SK-N-SH (cell line): Measurements from ENCODE around the gene LRRC17. TPM values are rescaled to one million over a fixed set of nuclear protein-coding genes. Genes with fewer than 3 reads are reported as not detected.

Experiments
- CTCF ChIA-PET: fragments of 300-600, 350-600 bp; formaldehyde crosslinking; extraction: SDS; loops from one replicate; lab custom pipeline; 2021; lab: Yijun Ruan, JAX
- POLR2A ChIA-PET: fragments of 350-600 bp; sonication (Branson Sonifier 250); formaldehyde crosslinking; extraction: SDS; loops from one replicate; lab custom pipeline; 2020; ENCODE audit warnings: antibody characterized with exemption, inconsistent platforms; lab: Yijun Ruan, JAX
- DNase-seq: peaks from one replicate; pipeline ENCODE4 v3.0.0; 2012
- H2AFZ ChIP-seq: fragments of 200-600 bp; sonication (generic); 2 replicates; pipeline ENCODE4 v1.8.1; 2016; ENCODE audit warnings: antibody characterized with exemption, mild to moderate bottlenecking, low read depth
- H3F3A ChIP-seq: fragments of 200-600 bp; sonication (generic); replicated peaks from 2 replicates; pipeline ENCODE3; 2016; ENCODE audit warnings: antibody characterized with exemption, mild to moderate bottlenecking; ENCODE audit not compliant: insufficient read depth
- H3K27ac ChIP-seq, 2 experiments: fragments of 200-500 bp in 1 of 2; fragments of 200-600 bp in 1 of 2; sonication (Bioruptor generic) in 1 of 2; sonication (generic), shearing (Covaris generic) in 1 of 2; 2 replicates each; pipeline versions ENCODE4 v1.5.1 to v1.6.1; 2014 to 2016; ENCODE audit warnings: low read depth in 2 of 2, inconsistent platforms in 1 of 2, low read length in 1 of 2, mild to moderate bottlenecking in 1 of 2, mixed read lengths in 1 of 2
- H3K27me3 ChIP-seq: fragments of 200-600 bp; sonication (generic), shearing (Covaris generic); 2 replicates; pipeline ENCODE4 v1.6.1; 2016; ENCODE audit warnings: mixed run types; ENCODE audit not compliant: insufficient read depth
- H3K36me3 ChIP-seq, 2 experiments: fragments of 200-500 bp in 1 of 2; fragments of 200-600 bp in 1 of 2; sonication (Bioruptor generic) in 1 of 2; sonication (generic) in 1 of 2; replicated peaks in 1 of 2; 2 replicates each; pipeline versions ENCODE3 to v1.5.1; 2014 to 2016; ENCODE audit warnings: low read length in 1 of 2, mild to moderate bottlenecking in 1 of 2; ENCODE audit not compliant: insufficient read depth in 2 of 2, control insufficient read depth in 1 of 2
- H3K4me1 ChIP-seq, 2 experiments: fragments of 200-500 bp in 1 of 2; fragments of 200-600 bp in 1 of 2; sonication (Bioruptor generic) in 1 of 2; sonication (generic), shearing (Covaris generic) in 1 of 2; 2 replicates each; pipeline versions ENCODE4 v1.5.1 to v1.6.1; 2014 to 2016; ENCODE audit warnings: low read depth in 1 of 2, low read length in 1 of 2, mixed run types in 1 of 2; ENCODE audit not compliant: insufficient read depth in 2 of 2, control insufficient read depth in 1 of 2
- H3K4me2 ChIP-seq: fragments of 200-600 bp; sonication (generic), shearing (Covaris generic); 2 replicates; pipeline ENCODE4 v1.6.1; 2017; ENCODE audit warnings: mixed run types
- H3K4me3 ChIP-seq, 2 experiments: fragments of 200-500 bp in 1 of 2; fragments of 200-600 bp in 1 of 2; sonication (Bioruptor generic) in 1 of 2; sonication (generic), shearing (Covaris generic) in 1 of 2; 2 replicates each; pipeline versions ENCODE4 v1.5.1 to v1.8.1; 2014 to 2016; ENCODE audit warnings: low read depth in 2 of 2, inconsistent platforms in 1 of 2, low read length in 1 of 2, mild to moderate bottlenecking in 1 of 2, mixed read lengths in 1 of 2, moderate library complexity in 1 of 2
- H3K79me2 ChIP-seq: fragments of 200-600 bp; sonication (generic); 2 replicates; pipeline ENCODE4 v1.8.1; 2017; ENCODE audit warnings: mild to moderate bottlenecking; ENCODE audit not compliant: insufficient read depth
- H3K9ac ChIP-seq: fragments of 200-600 bp; sonication (generic); 2 replicates; pipeline ENCODE4 v1.6.1; 2017; ENCODE audit warnings: mixed run types
- H3K9me2 ChIP-seq: fragments of 200-600 bp; sonication (generic); 2 replicates; pipeline ENCODE4 v1.6.1; 2017; ENCODE audit warnings: mixed run types
- H3K9me3 ChIP-seq: fragments of 200-600 bp; sonication (generic); 2 replicates; pipeline ENCODE4 v1.6.1; 2017; ENCODE audit warnings: mixed run types, mild to moderate bottlenecking, moderate library complexity
- H4K20me1 ChIP-seq: fragments of 200-600 bp; sonication (generic); 2 replicates; pipeline ENCODE4 v1.6.1; 2017; ENCODE audit warnings: mild to moderate bottlenecking, mixed run types; ENCODE audit not compliant: insufficient read depth
- CHD2 ChIP-seq: fragments of 150-350 bp; IDR thresholded peaks from 2 replicates; pipeline ENCODE4 v1.6.1; 2018; ENCODE audit warnings: low read length; ENCODE audit not compliant: partially characterized antibody
- ELF1 ChIP-seq: IDR thresholded peaks from 2 replicates; pipeline ENCODE4 v1.4.0; 2012
- EZH2phosphoT487 ChIP-seq: fragments of 200-600 bp; sonication (generic); IDR thresholded peaks from 2 replicates; pipeline ENCODE4 v1.6.1; 2017; ENCODE audit warnings: low read depth, mixed run types, mild to moderate bottlenecking, antibody characterized with exemption, moderate library complexity, borderline replicate concordance
- FOXJ3 ChIP-seq: sonication (generic); formaldehyde crosslinking; IDR thresholded peaks from 2 replicates; pipeline ENCODE4 v1.5.1; 2020; ENCODE audit warnings: mild to moderate bottlenecking, missing genetic modification reagents
- GABPA ChIP-seq: IDR thresholded peaks from 2 replicates; pipeline ENCODE4 v1.4.0; 2012; ENCODE audit warnings: low read depth, mild to moderate bottlenecking
- GATA2 ChIP-seq: sonication (generic); formaldehyde crosslinking; IDR thresholded peaks from 2 replicates; pipeline ENCODE4 v1.5.0; 2020; ENCODE audit warnings: mild to moderate bottlenecking, missing genetic modification reagents
- JUND ChIP-seq: IDR thresholded peaks from 2 replicates; pipeline ENCODE4 v1.4.0; 2012
- MEF2A ChIP-seq: IDR thresholded peaks from 2 replicates; pipeline ENCODE4 v1.4.0; 2012; ENCODE audit warnings: low read depth, borderline replicate concordance
- NFIC ChIP-seq: IDR thresholded peaks from 2 replicates; pipeline ENCODE4 v1.4.0; 2012; ENCODE audit warnings: borderline replicate concordance
- NRF1 ChIP-seq: IDR thresholded peaks from 2 replicates; pipeline ENCODE4 v1.6.1; 2012; ENCODE audit warnings: low read depth, mild to moderate bottlenecking, low read length
- POLR2AphosphoS5 ChIP-seq: IDR thresholded peaks from 2 replicates; pipeline ENCODE4 v1.6.1; 2012; ENCODE audit warnings: low read depth, low read length
- RCOR1 ChIP-seq: fragments of 150-350 bp; IDR thresholded peaks from 2 replicates; pipeline ENCODE4 v1.6.1; 2017; ENCODE audit warnings: antibody characterized with exemption, low read length
- RFX5 ChIP-seq: IDR thresholded peaks from 2 replicates; pipeline ENCODE4 v1.6.1; 2012; ENCODE audit warnings: mild to moderate bottlenecking, improper control_type of control experiment, low read length
- RXRA ChIP-seq: IDR thresholded peaks from 2 replicates; pipeline ENCODE4 v1.4.0; 2012; ENCODE audit warnings: low read depth, mild to moderate bottlenecking, borderline replicate concordance
- TAF1 ChIP-seq: IDR thresholded peaks from 2 replicates; pipeline ENCODE4 v1.6.1; 2012; ENCODE audit warnings: low read depth, mild to moderate bottlenecking, low read length, moderate library complexity, borderline replicate concordance
- YY1 ChIP-seq: IDR thresholded peaks from 2 replicates; pipeline ENCODE4 v1.4.0; 2012; ENCODE audit warnings: low read depth, mild to moderate bottlenecking
- WGBS: methylation state at CpG from one replicate; pipeline ENCODE4 v1.1.6; 2017; ENCODE audit warnings: low lambda C conversion rate; 5-methylcytosine and 5-hydroxymethylcytosine counted together
- polyA plus RNA-seq, 3 experiments: library from polyadenylated mRNA; depleted of rRNA; stranded (reverse); fragments of >200 nt; gene quantifications; 2 replicates each; pipeline ENCODE4 v1.2.3, GENCODE V29; 2012
- TF ChIP-seq, protein P1 (sequence below): fragments of 200-600 bp; sonication (generic); IDR thresholded peaks from 2 replicates; pipeline ENCODE4 v1.6.1; 2017; ENCODE audit warnings: antibody characterized with exemption, mild to moderate bottlenecking, moderate library complexity
- TF ChIP-seq, protein P2 (sequence below): fragments of 150-350 bp; IDR thresholded peaks from 2 replicates; pipeline ENCODE4 v1.6.1; 2017; ENCODE audit warnings: antibody characterized with exemption, low read length, low read depth, borderline replicate concordance
- TF ChIP-seq, protein P3 (sequence below): fragments of 150-350 bp; IDR thresholded peaks from 2 replicates; pipeline ENCODE4 v1.6.1; 2016; ENCODE audit warnings: mild to moderate bottlenecking, low read depth, low read length

LRRC17 gene
- polyA plus RNA-seq, 1 of the 3 experiments (the other 2 are of a cell fraction) = 101 TPM

DNA sequence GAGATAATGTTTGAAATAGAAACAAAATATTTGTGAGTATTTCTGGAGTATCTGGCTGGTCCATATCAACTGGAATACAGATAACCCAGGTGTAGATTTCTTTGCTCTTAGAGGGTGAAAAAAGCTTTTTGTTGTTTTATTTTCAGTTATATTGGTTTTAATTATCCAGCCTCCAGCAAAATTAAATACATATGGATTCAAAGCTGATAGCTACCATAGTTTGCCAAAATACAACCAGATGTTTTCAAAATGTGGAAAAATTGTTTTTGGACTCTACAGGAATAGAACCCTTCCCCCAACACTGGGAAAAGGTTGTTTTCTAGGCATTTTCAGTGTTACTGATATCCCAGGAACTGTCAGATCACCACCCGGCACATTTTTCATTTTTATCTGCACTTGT, 30.1 kb downstream of the LRRC17 start (continued):
- TF ChIP-seq, protein P1, sequence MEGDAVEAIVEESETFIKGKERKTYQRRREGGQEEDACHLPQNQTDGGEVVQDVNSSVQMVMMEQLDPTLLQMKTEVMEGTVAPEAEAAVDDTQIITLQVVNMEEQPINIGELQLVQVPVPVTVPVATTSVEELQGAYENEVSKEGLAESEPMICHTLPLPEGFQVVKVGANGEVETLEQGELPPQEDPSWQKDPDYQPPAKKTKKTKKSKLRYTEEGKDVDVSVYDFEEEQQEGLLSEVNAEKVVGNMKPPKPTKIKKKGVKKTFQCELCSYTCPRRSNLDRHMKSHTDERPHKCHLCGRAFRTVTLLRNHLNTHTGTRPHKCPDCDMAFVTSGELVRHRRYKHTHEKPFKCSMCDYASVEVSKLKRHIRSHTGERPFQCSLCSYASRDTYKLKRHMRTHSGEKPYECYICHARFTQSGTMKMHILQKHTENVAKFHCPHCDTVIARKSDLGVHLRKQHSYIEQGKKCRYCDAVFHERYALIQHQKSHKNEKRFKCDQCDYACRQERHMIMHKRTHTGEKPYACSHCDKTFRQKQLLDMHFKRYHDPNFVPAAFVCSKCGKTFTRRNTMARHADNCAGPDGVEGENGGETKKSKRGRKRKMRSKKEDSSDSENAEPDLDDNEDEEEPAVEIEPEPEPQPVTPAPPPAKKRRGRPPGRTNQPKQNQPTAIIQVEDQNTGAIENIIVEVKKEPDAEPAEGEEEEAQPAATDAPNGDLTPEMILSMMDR = no peak

DNA sequence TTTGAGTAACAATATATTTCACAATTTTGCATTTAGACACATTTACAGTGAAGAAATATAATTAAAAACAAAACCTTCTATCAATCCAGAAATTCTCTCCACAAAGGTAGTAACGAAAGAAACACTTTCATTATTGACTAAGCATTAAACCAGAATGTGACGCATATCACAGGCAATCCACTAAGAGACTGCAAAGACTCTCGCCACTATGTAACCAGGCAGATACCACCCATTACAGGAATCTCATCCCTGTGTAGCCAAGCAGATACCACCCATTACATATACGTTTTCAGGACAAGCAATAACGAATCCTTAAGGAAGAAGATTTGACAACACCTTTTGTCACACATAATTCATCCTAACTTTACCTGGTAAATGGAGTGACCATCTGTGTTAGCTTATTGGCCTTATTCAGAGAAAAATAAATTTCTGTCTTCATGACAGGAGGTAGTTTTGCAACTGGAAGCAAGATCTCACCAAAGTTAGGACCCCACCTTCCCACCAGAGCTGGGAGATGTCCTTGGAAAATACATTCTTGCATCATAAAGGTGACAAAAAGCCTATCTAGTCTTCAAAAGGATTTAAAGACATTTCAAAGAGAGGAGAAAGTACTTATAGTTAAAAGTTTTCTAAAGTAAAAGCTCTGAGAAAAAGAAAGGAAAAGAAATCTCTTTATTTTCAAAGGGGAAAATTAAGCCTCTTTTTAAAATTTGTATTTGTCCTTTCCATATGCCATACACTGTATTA, 30.8 kb downstream of the LRRC17 start:
- Histone ChIP-seq H3K27me3 (no peaks in the 10 kb centered on the region), H3K36me3 (peaks cover 0 to 8% of the 10 kb centered on the region in 2 experiments), H3F3A (no peaks in the 10 kb centered on the region), H4K20me1 (no peaks in the 10 kb centered on the region), H3K4me3 (no peak overlapping the region), H3K4me1 (peaks cover 15 to 33% of the 10 kb centered on the region in 2 experiments; a peak in 3 of 4 replicates), H3K9me3 (no peaks in the 10 kb centered on the region), H2AFZ (no peak overlapping the region), H3K9ac (no peak overlapping the region), H3K79me2 (no peaks in the 10 kb centered on the region), H3K4me2 (no peak overlapping the region), H3K9me2 (no peaks in the 10 kb centered on the region), H3K27ac (peak overlapping the region in 1 of 2 experiments; percentile 74; a peak in 3 of 4 replicates)
- no peak for DNase-seq
- ChIA-PET POLR2A (no interaction called here), CTCF (interaction anchor here (0.6 to 3.0 kb wide), 5 partner anchors 9 to 131 kb away, joined by 3 to 9 read pairs (median 3); partner anchors contain the start of genes ARMC10 and FBXL13)
- WGBS = 90% methylated on average over 5 of the region's 5 CpGs
- TF ChIP-seq ELF1 (no peak), EZH2phosphoT487 (no peak), NRF1 (no peak), TAF1 (no peak), FOXJ3 (CRISPR knock-in tag) (no peak), POLR2AphosphoS5 (no peak)
- TF ChIP-seq, protein P2, sequence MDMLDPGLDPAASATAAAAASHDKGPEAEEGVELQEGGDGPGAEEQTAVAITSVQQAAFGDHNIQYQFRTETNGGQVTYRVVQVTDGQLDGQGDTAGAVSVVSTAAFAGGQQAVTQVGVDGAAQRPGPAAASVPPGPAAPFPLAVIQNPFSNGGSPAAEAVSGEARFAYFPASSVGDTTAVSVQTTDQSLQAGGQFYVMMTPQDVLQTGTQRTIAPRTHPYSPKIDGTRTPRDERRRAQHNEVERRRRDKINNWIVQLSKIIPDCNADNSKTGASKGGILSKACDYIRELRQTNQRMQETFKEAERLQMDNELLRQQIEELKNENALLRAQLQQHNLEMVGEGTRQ = no peak

DNA sequence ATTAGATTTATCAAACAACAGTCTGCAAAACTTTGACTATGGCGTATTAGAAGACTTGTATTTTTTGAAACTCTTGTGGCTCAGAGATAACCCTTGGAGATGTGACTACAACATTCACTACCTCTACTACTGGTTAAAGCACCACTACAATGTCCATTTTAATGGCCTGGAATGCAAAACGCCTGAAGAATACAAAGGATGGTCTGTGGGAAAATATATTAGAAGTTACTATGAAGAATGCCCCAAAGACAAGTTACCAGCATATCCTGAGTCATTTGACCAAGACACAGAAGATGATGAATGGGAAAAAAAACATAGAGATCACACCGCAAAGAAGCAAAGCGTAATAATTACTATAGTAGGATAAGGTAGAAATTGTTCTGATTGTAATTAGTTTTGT, 31.4 kb downstream of the LRRC17 start:
- H3K9me3 ChIP-seq = no peaks in the 10 kb centered on the region
- ChIA-PET POLR2A (no interaction called here), CTCF (interaction anchor here (3.0 kb wide), 1 partner anchor 118 kb away, joined by 9 read pairs; no protein-coding TSS in a partner anchor)
- H3K79me2 ChIP-seq = no peaks in the 10 kb centered on the region
- no peaks in the 10 kb centered on the region for H3K9me2 ChIP-seq
- 96% methylated on average over 4 of the region's 4 CpGs for WGBS
- H3K4me2 ChIP-seq = no peak overlapping the region
- peaks cover 15 to 29% of the 10 kb centered on the region in 2 experiments; a peak in 3 of 4 replicates for H3K4me1 ChIP-seq
- no peak overlapping the region for H2AFZ ChIP-seq
- H3K9ac ChIP-seq = no peak overlapping the region
- H3K27me3 ChIP-seq = no peaks in the 10 kb centered on the region
- TF ChIP-seq GABPA (no peak), RXRA (no peak), TAF1 (no peak), RCOR1 (no peak), NFIC (no peak), CHD2 (no peak), JUND (no peak), YY1 (no peak), EZH2phosphoT487 (no peak), RFX5 (no peak), MEF2A (no peak), FOXJ3 (CRISPR knock-in tag) (no peak), GATA2 (no peak), NRF1 (no peak)
- TF ChIP-seq, protein P3, sequence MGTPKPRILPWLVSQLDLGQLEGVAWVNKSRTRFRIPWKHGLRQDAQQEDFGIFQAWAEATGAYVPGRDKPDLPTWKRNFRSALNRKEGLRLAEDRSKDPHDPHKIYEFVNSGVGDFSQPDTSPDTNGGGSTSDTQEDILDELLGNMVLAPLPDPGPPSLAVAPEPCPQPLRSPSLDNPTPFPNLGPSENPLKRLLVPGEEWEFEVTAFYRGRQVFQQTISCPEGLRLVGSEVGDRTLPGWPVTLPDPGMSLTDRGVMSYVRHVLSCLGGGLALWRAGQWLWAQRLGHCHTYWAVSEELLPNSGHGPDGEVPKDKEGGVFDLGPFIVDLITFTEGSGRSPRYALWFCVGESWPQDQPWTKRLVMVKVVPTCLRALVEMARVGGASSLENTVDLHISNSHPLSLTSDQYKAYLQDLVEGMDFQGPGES = no peak
- no peaks in the 10 kb centered on the region for H4K20me1 ChIP-seq
- H3F3A ChIP-seq = no peaks in the 10 kb centered on the region
- no peak overlapping the region; a peak in 1 of 4 replicates for H3K27ac ChIP-seq
- no peak overlapping the region for H3K4me3 ChIP-seq
- H3K36me3 ChIP-seq = peaks cover 0 to 8% of the 10 kb centered on the region in 2 experiments
- no peak for DNase-seq
